Medulla oblongata (tissue), 1 donor: ENCODE measurements around the gene PCDHGA1.

ENCODE experiments used
- DNase-seq: peaks from one replicate; pipeline ENCODE4 v3.0.0-alpha.2; 2015; ENCODE audit errors: extremely low spot score

The PCDHGA1 gene

GRCh38 chr5:141490771-141491170 lies 160.5 kb downstream of the PCDHGA1 start:
- DNase-seq: peak; percentile 1

DNA sequence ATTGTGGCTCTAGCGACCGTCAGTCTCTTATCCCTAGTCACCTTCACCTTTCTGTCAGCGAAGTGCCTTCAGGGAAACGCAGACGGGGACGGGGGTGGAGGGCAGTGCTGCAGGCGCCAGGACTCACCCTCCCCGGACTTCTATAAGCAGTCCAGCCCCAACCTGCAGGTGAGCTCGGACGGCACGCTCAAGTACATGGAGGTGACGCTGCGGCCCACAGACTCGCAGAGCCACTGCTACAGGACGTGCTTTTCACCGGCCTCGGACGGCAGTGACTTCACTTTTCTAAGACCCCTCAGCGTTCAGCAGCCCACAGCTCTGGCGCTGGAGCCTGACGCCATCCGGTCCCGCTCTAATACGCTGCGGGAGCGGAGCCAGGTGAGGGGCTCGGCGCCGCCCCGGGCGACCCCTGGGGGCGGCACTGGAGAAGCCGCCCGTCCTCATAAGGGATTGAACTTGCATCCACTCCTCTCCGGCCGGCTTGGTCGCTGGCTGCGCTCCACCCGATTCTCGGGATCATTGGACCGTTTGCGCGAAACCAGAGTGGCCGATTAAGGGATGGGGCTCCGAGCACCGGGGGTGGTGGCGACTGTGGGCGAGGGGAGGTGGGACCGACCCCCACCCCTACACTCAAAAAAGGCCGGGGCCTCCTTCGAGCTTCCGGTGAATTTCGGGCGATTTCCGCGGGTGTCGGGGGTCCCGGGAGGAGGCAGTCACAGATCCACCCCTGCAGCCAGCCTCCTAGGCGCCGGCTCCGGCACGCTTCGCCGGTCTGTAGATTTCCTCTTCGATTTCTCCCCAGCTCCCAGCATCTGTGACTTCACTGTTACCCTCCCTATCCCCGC lies 161.2 kb downstream of the PCDHGA1 start:
- no peak for DNase-seq

- no peak for DNase-seq
These were observed 162.0 kb downstream of the PCDHGA1 start for GRCh38 chr5:141492168-141492885.

GRCh38 chr5:141493500-141494422 lies 163.4 kb downstream of the PCDHGA1 start:
- DNase-seq: peak; percentile 78

DNA sequence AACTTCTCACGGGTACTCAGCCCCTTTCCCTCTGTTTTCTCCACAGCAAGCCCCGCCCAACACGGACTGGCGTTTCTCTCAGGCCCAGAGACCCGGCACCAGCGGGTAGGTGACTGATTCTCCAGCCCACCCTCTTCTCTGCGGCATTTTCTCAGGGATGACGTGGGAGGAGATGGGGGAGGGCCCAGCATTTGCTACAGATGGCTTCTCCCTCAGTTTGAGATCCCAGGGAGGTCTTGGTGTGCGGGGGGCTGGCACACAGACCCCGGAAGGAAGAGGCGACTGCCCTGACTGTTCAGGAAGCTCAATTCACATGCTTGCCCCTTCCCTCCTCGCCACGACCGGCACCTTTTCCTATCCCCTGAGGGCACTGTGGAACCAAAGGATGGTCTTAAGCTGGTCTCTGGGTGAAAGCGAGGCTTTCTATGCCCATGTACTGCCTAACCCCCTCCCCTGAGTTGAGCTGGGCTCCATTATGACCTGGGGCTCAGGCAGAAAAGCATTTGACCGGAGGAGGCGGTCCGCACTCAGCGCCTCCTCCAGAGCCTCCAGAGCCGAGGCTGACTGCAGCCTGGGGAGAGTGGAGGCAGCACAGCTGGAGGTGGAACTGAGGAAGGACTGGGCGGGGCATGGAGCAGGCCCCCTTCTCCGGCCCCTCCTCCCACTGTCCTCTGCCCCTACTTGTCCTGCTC lies 164.6 kb downstream of the PCDHGA1 start:
- DNase-seq: no peak

- DNase-seq: no peak
These were observed 165.1 kb downstream of the PCDHGA1 start for GRCh38 chr5:141495453-141495811.

- DNase-seq: no peak
These were observed 165.7 kb downstream of the PCDHGA1 start for GRCh38 chr5:141496038-141496437.

- no peak for DNase-seq
These were observed 171.4 kb downstream of the PCDHGA1 start for GRCh38 chr5:141501761-141502160.

GRCh38 chr5:141503681-141504080 lies 173.4 kb downstream of the PCDHGA1 start:
- no peak for DNase-seq

- no peak for DNase-seq
These were observed 173.9 kb downstream of the PCDHGA1 start for GRCh38 chr5:141504216-141504615.

GRCh38 chr5:141506381-141507155 lies 176.3 kb downstream of the PCDHGA1 start:
- no peak for DNase-seq

- no peak for DNase-seq
These were observed 177.2 kb downstream of the PCDHGA1 start for GRCh38 chr5:141507387-141508091.

DNA sequence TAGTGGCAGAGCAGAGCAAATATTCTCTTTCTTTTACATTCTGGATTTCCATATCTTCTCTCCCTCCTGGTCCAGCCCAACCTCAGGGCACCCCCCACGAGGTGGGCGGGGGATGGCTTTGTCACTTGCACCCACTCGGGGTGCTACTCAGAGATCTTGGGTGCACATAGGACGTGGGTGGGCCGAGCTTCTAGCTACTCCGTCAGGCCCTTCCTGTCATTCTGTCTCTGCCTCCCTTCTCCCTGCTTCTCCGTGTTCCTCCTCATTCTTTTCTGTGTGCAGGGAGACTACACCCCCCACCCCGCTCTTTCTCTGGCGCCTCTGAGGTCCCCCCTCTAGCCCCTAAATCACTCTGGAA lies 178.1 kb downstream of the PCDHGA1 start:
- DNase-seq: no peak

GRCh38 chr5:141508798-141509611 lies 178.7 kb downstream of the PCDHGA1 start:
- no peak for DNase-seq

DNA sequence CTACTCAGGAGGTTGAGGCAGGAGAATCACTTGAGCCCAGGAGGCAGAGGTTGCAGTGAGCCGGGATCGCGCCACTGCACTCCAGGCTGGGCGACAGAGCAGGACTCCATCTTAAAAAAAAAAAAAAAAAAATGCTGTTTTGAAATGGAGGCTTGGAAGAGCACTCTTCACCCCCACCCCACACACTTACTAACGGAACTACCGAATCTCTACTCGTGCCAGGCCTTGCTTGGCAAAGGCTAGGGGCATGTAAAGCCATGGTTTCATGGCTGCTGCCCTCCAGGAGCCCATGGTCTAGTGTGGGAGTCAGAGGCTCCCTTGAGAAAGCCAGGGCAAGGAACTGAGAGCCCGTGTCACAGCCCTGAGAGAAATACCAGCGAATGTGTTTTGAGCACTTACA lies 179.8 kb downstream of the PCDHGA1 start:
- DNase-seq: no peak

GRCh38 chr5:141510850-141511601 lies 180.7 kb downstream of the PCDHGA1 start:
- peak; percentile 1 for DNase-seq

DNA sequence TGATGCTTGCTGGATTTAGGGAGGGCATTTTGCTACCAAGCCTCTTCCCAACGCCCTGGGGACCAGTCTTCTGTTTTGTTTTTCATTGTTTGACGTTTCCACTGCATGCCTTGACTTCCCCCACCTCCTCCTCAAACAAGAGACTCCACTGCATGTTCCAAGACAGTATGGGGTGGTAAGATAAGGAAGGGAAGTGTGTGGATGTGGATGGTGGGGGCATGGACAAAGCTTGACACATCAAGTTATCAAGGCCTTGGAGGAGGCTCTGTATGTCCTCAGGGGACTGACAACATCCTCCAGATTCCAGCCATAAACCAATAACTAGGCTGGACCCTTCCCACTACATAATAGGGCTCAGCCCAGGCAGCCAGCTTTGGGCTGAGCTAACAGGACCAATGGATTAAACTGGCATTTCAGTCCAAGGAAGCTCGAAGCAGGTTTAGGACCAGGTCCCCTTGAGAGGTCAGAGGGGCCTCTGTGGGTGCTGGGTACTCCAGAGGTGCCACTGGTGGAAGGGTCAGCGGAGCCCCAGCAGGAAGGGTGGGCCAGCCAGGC lies 181.5 kb downstream of the PCDHGA1 start:
- DNase-seq: peak; percentile 1

DNA sequence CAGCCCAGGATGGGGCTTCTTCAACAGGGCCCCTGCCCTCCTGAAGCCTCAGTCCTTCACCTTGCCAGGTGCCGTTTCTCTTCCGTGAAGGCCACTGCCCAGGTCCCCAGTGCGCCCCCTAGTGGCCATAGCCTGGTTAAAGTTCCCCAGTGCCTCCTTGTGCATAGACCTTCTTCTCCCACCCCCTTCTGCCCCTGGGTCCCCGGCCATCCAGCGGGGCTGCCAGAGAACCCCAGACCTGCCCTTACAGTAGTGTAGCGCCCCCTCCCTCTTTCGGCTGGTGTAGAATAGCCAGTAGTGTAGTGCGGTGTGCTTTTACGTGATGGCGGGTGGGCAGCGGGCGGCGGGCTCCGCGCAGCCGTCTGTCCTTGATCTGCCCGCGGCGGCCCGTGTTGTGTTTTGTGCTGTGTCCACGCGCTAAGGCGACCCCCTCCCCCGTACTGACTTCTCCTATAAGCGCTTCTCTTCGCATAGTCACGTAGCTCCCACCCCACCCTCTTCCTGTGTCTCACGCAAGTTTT lies 182.1 kb downstream of the PCDHGA1 start:
- peak; percentile 81 for DNase-seq
